Measurements from ENCODE around the gene GGNBP2. TPM values are rescaled to one million over a fixed set of nuclear protein-coding genes. Genes with fewer than 3 reads are reported as not detected.

GGNBP2 gene
- polyA plus RNA-seq (2013) = 70.8 TPM

GRCh38 chr17:36544307-36545076 is at the start of gene GGNBP2:
TSS of gene GGNBP2 (plus strand) at chr17:36544919. CDS start at chr17:36545725, 806 bp downstream.
- Histone ChIP-seq H3K27me3 (replicated peaks in 2 of 5; ENCODE audit: control insufficient read depth in 4 of 5, insufficient read depth in 5 of 5, low read length in 4 of 5) (no peaks in the 10 kb centered on the region), H3K4me1 (ENCODE audit: control extremely low read depth in 1 of 4, control insufficient read depth in 4 of 4, insufficient read depth in 4 of 4, low read length in 3 of 4) (peaks cover 11 to 39% (median 27%) of the 10 kb centered on the region in 4 experiments), H3K9me3 (ENCODE audit: control extremely low read depth in 1 of 5, control insufficient read depth in 4 of 5, insufficient read depth in 2 of 5, low read depth in 1 of 5, low read length in 4 of 5) (no peaks in the 10 kb centered on the region), H3K27ac (ENCODE audit: insufficient read depth in 1 of 2, low read depth in 1 of 2, low read length in 2 of 2, poor library complexity in 1 of 2, severe bottlenecking in 2 of 2) (peak within 1 kb of the TSS; percentile 97 to 98), H3K4me3 (ENCODE audit: control insufficient read depth in 1 of 7, extremely low read depth in 1 of 7, insufficient read depth in 4 of 7, low read depth in 2 of 7, low read length in 6 of 7) (peak within 1 kb of the TSS; percentile 78 to 93 (median 90)), H3K36me3 (ENCODE audit: control insufficient read depth in 4 of 4, insufficient read depth in 4 of 4, low read length in 3 of 4) (peaks cover 0 to 13% (median 0%) of the 10 kb centered on the region in 4 experiments)
- POLR2A ChIA-PET = interaction anchor here (0.8 to 3.8 kb wide), 4 partner anchors 10 to 668 kb away, joined by 4 to 30 read pairs (median 4); partner anchors contain the start of genes MRM1, MYO19 and PIGW
- DNase-seq = peak; percentile 92 to 94 (median 93)
- CTCF ChIA-PET = interaction anchor here (0.9 to 1.1 kb wide), 3 partner anchors 8 to 42 kb away, joined by 3 to 5 read pairs (median 4); no protein-coding TSS in a partner anchor
- under 1% methylated on average over 49 of the region's 71 CpGs for WGBS (ENCODE audit: insufficient coverage)

GRCh38 chr17:36495076-36495578 is 49.6 kb upstream of the GGNBP2 start:
- Histone ChIP-seq H3K4me1 (ENCODE audit: control extremely low read depth in 1 of 4, control insufficient read depth in 4 of 4, insufficient read depth in 4 of 4, low read length in 3 of 4) (no peaks in the 10 kb centered on the region), H3K27ac (ENCODE audit: insufficient read depth in 1 of 2, low read depth in 1 of 2, low read length in 2 of 2, poor library complexity in 1 of 2, severe bottlenecking in 2 of 2) (peak overlapping the region in 1 of 2 experiments; percentile 39), H3K27me3 (replicated peaks in 2 of 5; ENCODE audit: control insufficient read depth in 4 of 5, insufficient read depth in 5 of 5, low read length in 4 of 5) (no peaks in the 10 kb centered on the region), H3K4me3 (ENCODE audit: control insufficient read depth in 1 of 7, extremely low read depth in 1 of 7, insufficient read depth in 4 of 7, low read depth in 2 of 7, low read length in 6 of 7) (no peak overlapping the region), H3K9me3 (ENCODE audit: control extremely low read depth in 1 of 5, control insufficient read depth in 4 of 5, insufficient read depth in 2 of 5, low read depth in 1 of 5, low read length in 4 of 5) (no peaks in the 10 kb centered on the region), H3K36me3 (ENCODE audit: control insufficient read depth in 4 of 4, insufficient read depth in 4 of 4, low read length in 3 of 4) (peaks cover 24 to 80% (median 70%) of the 10 kb centered on the region in 4 experiments)
- no peak for DNase-seq
- 57% methylated on average over 2 of the region's 3 CpGs for WGBS (ENCODE audit: insufficient coverage)
- ChIA-PET CTCF (interaction anchor here (1.4 kb wide), 1 partner anchor 12 kb away, joined by 4 read pairs; no protein-coding TSS in a partner anchor), POLR2A (no interaction called here)

- Histone ChIP-seq H3K27ac (ENCODE audit: insufficient read depth in 1 of 2, low read depth in 1 of 2, low read length in 2 of 2, poor library complexity in 1 of 2, severe bottlenecking in 2 of 2) (no peak overlapping the region), H3K4me3 (ENCODE audit: control insufficient read depth in 1 of 7, extremely low read depth in 1 of 7, insufficient read depth in 4 of 7, low read depth in 2 of 7, low read length in 6 of 7) (no peak overlapping the region), H3K36me3 (ENCODE audit: control insufficient read depth in 4 of 4, insufficient read depth in 4 of 4, low read length in 3 of 4) (peaks cover 25 to 87% (median 75%) of the 10 kb centered on the region in 4 experiments), H3K27me3 (replicated peaks in 2 of 5; ENCODE audit: control insufficient read depth in 4 of 5, insufficient read depth in 5 of 5, low read length in 4 of 5) (no peaks in the 10 kb centered on the region), H3K9me3 (ENCODE audit: control extremely low read depth in 1 of 5, control insufficient read depth in 4 of 5, insufficient read depth in 2 of 5, low read depth in 1 of 5, low read length in 4 of 5) (no peaks in the 10 kb centered on the region), H3K4me1 (ENCODE audit: control extremely low read depth in 1 of 4, control insufficient read depth in 4 of 4, insufficient read depth in 4 of 4, low read length in 3 of 4) (no peaks in the 10 kb centered on the region)
- CTCF ChIA-PET = no interaction called here
- 99% methylated on average over 9 of the region's 9 CpGs for WGBS (ENCODE audit: insufficient coverage)
- DNase-seq = no peak
- POLR2A ChIA-PET = no interaction called here
Measured at GRCh38 chr17:36496018-36496789, 48.5 kb upstream of the GGNBP2 start.

- Histone ChIP-seq H3K4me1 (ENCODE audit: control extremely low read depth in 1 of 4, control insufficient read depth in 4 of 4, insufficient read depth in 4 of 4, low read length in 3 of 4) (no peaks in the 10 kb centered on the region), H3K27me3 (replicated peaks in 2 of 5; ENCODE audit: control insufficient read depth in 4 of 5, insufficient read depth in 5 of 5, low read length in 4 of 5) (no peaks in the 10 kb centered on the region), H3K4me3 (ENCODE audit: control insufficient read depth in 1 of 7, extremely low read depth in 1 of 7, insufficient read depth in 4 of 7, low read depth in 2 of 7, low read length in 6 of 7) (no peak overlapping the region), H3K36me3 (ENCODE audit: control insufficient read depth in 4 of 4, insufficient read depth in 4 of 4, low read length in 3 of 4) (peaks cover 25 to 85% (median 70%) of the 10 kb centered on the region in 4 experiments), H3K27ac (ENCODE audit: insufficient read depth in 1 of 2, low read depth in 1 of 2, low read length in 2 of 2, poor library complexity in 1 of 2, severe bottlenecking in 2 of 2) (no peak overlapping the region), H3K9me3 (ENCODE audit: control extremely low read depth in 1 of 5, control insufficient read depth in 4 of 5, insufficient read depth in 2 of 5, low read depth in 1 of 5, low read length in 4 of 5) (no peaks in the 10 kb centered on the region)
- DNase-seq = no peak
- CTCF ChIA-PET = interaction anchor here (0.8 to 1.3 kb wide), 4 partner anchors 10 to 36 kb away, joined by 3 to 5 read pairs (median 4); partner anchors contain the start of gene MYO19
- POLR2A ChIA-PET = no interaction called here
- WGBS (ENCODE audit: insufficient coverage) = 98% methylated on average over 9 of the region's 9 CpGs
Measured at GRCh38 chr17:36498155-36498554, 46.6 kb upstream of the GGNBP2 start.

- no peak for DNase-seq
- no peaks in the 10 kb centered on the region for H3K4me1 ChIP-seq (ENCODE audit: control extremely low read depth in 1 of 4, control insufficient read depth in 4 of 4, insufficient read depth in 4 of 4, low read length in 3 of 4)
- POLR2A ChIA-PET = no interaction called here
- no peaks in the 10 kb centered on the region for H3K27me3 ChIP-seq (replicated peaks in 2 of 5; ENCODE audit: control insufficient read depth in 4 of 5, insufficient read depth in 5 of 5, low read length in 4 of 5)
- no peak overlapping the region for H3K4me3 ChIP-seq (ENCODE audit: control insufficient read depth in 1 of 7, extremely low read depth in 1 of 7, insufficient read depth in 4 of 7, low read depth in 2 of 7, low read length in 6 of 7)
- no peaks in the 10 kb centered on the region for H3K9me3 ChIP-seq (ENCODE audit: control extremely low read depth in 1 of 5, control insufficient read depth in 4 of 5, insufficient read depth in 2 of 5, low read depth in 1 of 5, low read length in 4 of 5)
- CTCF ChIA-PET = interaction anchor here (0.8 to 1.3 kb wide), 4 partner anchors 11 to 35 kb away, joined by 3 to 5 read pairs (median 4); partner anchors contain the start of gene MYO19
- H3K36me3 ChIP-seq (ENCODE audit: control insufficient read depth in 4 of 4, insufficient read depth in 4 of 4, low read length in 3 of 4) = peaks cover 24 to 84% (median 71%) of the 10 kb centered on the region in 4 experiments
- 92% methylated on average over 4 of the region's 7 CpGs for WGBS (ENCODE audit: insufficient coverage)
- H3K27ac ChIP-seq (ENCODE audit: insufficient read depth in 1 of 2, low read depth in 1 of 2, low read length in 2 of 2, poor library complexity in 1 of 2, severe bottlenecking in 2 of 2) = no peak overlapping the region
Measured at GRCh38 chr17:36498560-36499300, 46.0 kb upstream of the GGNBP2 start.

- H3K4me3 ChIP-seq (ENCODE audit: control insufficient read depth in 1 of 7, extremely low read depth in 1 of 7, insufficient read depth in 4 of 7, low read depth in 2 of 7, low read length in 6 of 7) = no peak overlapping the region
- no peaks in the 10 kb centered on the region for H3K4me1 ChIP-seq (ENCODE audit: control extremely low read depth in 1 of 4, control insufficient read depth in 4 of 4, insufficient read depth in 4 of 4, low read length in 3 of 4)
- H3K27me3 ChIP-seq (replicated peaks in 2 of 5; ENCODE audit: control insufficient read depth in 4 of 5, insufficient read depth in 5 of 5, low read length in 4 of 5) = no peaks in the 10 kb centered on the region
- ChIA-PET POLR2A (no interaction called here), CTCF (no interaction called here)
- peaks cover 10 to 82% (median 68%) of the 10 kb centered on the region in 4 experiments for H3K36me3 ChIP-seq (ENCODE audit: control insufficient read depth in 4 of 4, insufficient read depth in 4 of 4, low read length in 3 of 4)
- no peak for DNase-seq
- WGBS (ENCODE audit: insufficient coverage) = 97% methylated on average over 9 of the region's 15 CpGs
- no peak overlapping the region for H3K27ac ChIP-seq (ENCODE audit: insufficient read depth in 1 of 2, low read depth in 1 of 2, low read length in 2 of 2, poor library complexity in 1 of 2, severe bottlenecking in 2 of 2)
- no peaks in the 10 kb centered on the region for H3K9me3 ChIP-seq (ENCODE audit: control extremely low read depth in 1 of 5, control insufficient read depth in 4 of 5, insufficient read depth in 2 of 5, low read depth in 1 of 5, low read length in 4 of 5)
Measured at GRCh38 chr17:36500745-36501225, 43.9 kb upstream of the GGNBP2 start.
